Cardiac fibroblast (primary cell): ENCODE data around the gene DDX39A.
A peak's percentile ranks its signal among the peaks of the same experiment; 100 is the strongest.

Source experiments
- DNase-seq, 2 donors: peaks; one replicate each; pipeline versions ENCODE4 v3.0.0 to v3.0.0-alpha.2; 2010; ENCODE audit warnings: low read depth in 2 of 2
- H3K4me3 ChIP-seq, 2 donors: replicated peaks in 1 of 2; 1 replicate in 1 of 2; 2 replicates in 1 of 2; pipeline ENCODE4 v1.5.1; 2011; ENCODE audit warnings: low read depth in 2 of 2, low read length in 2 of 2, mild to moderate bottlenecking in 2 of 2, moderate library complexity in 1 of 2
- TF ChIP-seq, protein P1 (sequence below): IDR thresholded peaks from one replicate; pipeline ENCODE4 v1.5.1; 2011; ENCODE audit warnings: low read depth, mild to moderate bottlenecking, low read length, inconsistent platforms

Gene DDX39A

DNA sequence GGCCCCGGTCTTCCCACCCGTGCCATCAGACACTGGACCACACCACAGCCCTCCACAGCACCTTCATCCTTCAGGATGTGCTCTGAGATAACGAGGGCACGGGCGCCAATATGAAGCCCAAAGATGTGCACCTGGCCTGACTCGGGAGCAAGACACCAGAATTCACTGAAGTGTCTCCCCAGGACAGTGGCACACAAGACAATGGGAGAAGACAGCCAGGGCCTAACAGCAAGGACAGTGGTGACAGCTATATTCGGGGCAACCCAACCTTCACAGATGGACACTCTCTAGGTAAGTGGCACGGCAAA is 7.2 kb downstream of the DDX39A start:
- DNase-seq, result no peak
- H3K4me3 ChIP-seq, result no peak overlapping the region
- TF ChIP-seq, protein P1, sequence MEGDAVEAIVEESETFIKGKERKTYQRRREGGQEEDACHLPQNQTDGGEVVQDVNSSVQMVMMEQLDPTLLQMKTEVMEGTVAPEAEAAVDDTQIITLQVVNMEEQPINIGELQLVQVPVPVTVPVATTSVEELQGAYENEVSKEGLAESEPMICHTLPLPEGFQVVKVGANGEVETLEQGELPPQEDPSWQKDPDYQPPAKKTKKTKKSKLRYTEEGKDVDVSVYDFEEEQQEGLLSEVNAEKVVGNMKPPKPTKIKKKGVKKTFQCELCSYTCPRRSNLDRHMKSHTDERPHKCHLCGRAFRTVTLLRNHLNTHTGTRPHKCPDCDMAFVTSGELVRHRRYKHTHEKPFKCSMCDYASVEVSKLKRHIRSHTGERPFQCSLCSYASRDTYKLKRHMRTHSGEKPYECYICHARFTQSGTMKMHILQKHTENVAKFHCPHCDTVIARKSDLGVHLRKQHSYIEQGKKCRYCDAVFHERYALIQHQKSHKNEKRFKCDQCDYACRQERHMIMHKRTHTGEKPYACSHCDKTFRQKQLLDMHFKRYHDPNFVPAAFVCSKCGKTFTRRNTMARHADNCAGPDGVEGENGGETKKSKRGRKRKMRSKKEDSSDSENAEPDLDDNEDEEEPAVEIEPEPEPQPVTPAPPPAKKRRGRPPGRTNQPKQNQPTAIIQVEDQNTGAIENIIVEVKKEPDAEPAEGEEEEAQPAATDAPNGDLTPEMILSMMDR, result no peak

DNA sequence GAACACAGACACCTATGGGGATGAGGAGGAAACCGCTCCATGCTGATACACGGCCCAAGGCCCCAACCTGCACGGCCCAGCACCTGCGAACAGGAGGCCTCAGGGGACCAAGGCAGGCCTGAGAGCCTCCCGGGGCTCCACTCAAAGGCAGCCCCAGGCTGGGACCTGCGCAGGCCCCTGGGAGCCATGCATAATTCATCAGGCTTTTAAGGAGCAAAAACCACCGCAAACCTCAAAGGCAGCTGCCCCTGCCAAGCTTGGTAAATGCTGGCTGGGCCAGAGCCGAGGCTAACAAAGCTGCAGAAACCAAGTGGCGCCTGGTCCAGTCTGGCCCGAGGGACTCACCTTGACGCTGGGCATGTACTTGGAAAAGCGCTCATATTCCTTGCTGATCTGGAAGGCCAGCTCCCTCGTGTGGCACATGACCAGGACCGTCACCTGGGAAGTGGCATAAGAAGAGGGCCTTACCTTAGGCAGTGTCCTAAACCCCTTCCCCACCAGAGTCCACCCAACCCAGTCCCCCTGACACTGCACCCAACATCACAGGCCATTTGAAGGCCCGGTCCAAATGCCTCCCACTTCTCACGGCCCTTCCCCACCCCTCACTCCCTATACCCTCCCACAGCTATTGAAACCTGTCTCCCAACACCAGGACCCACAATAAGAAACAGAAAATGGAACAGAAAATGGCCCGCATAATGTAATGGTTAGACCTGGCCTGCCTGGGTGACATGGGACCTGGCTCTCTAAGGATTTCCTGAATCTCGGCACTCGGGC is 7.8 kb downstream of the DDX39A start:
- no peak overlapping the region for H3K4me3 ChIP-seq
- TF ChIP-seq, protein P1, result no peak
- DNase-seq, result no peak

DNA sequence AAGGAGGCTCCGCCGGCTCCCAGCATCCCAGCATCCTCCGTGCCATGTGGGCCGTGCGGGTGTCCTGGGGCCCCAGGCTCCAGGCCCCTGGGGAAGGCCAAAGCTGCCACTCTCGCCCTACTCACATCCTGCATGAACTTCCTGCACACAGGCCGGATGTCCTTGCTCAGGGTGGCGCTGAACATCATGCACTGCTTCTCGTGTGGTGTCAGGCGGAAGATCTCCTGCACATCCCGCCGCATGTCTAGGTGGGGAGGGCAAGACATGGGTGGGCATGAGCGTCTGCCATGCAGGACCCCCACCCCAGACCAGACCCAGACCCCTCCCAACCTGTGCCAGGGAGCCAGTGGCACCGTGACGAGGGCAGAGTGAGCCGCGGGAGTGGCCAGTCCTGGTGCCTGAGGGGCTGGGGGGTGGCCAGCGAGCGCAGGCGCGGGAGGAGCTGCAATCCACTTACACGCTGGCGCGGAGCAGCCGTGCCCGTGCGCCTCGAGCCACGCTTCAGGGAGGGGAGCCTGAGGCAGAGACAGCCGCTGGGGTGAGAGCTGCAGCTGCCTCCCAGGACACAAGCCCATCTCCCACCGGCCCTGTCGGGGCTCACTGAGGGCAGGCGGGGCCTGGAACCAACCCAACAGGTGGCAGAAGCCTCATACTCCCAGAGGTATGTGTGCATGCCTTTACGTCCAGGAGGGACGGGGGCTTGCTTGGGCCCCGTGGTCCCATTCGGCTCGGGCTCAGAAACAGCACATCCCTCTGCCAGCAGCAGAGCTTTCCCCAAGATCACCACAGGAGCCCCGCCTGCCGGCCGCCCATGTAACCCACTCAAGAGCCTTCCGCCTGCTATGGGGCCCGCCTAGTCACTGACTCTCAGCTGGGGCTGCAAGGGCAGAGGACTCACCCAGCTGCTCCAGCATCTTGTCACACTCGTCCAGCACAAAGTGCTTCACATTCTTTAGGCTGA is 8.8 kb downstream of the DDX39A start:
- no peak overlapping the region for H3K4me3 ChIP-seq
- no peak for DNase-seq
- TF ChIP-seq, protein P1, result no peak

DNA sequence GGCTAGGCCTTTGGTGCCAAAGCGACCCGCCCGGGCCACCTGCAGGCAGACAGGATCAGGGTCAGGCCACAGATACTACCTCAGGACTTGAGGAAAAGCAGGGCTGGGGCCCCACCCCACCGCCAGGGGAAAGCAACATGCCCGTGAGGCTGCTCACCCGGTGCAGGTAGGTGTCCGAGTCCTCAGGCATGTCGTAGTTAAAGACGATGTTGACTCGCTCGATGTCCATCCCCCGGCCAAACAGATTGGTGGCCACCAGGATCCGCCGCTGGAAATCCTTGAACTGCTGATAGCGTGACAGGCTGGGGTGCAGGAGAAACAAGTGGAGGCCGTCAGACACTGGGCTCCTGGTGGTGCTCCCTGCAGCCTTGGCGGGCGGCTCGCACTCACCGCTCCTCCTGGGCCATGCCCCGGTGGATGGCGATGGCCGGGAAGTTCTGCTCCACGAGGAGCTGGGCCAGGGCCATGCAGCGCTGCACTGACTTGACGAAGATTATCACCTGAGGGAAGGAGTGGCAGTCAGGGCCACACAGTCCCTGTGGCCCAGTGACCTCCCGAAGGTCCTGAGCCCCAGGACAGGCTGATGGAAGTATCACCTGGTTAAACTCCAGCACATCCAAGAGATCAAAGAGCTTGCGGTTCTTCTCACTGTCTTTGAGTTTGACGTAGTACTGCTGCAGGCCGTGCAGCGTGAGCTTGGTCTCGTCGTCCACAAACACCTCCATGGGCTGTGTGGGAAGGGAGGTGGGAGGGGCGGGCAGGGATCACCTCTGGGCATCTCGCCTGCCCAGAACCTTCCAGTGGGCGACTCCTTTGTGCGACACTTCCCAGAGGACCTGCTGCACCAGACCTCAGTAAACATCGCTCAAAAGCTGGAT is 9.8 kb downstream of the DDX39A start:
- H3K4me3 ChIP-seq, result no peak overlapping the region
- DNase-seq, result no peak
- TF ChIP-seq, protein P1, result no peak

DNA sequence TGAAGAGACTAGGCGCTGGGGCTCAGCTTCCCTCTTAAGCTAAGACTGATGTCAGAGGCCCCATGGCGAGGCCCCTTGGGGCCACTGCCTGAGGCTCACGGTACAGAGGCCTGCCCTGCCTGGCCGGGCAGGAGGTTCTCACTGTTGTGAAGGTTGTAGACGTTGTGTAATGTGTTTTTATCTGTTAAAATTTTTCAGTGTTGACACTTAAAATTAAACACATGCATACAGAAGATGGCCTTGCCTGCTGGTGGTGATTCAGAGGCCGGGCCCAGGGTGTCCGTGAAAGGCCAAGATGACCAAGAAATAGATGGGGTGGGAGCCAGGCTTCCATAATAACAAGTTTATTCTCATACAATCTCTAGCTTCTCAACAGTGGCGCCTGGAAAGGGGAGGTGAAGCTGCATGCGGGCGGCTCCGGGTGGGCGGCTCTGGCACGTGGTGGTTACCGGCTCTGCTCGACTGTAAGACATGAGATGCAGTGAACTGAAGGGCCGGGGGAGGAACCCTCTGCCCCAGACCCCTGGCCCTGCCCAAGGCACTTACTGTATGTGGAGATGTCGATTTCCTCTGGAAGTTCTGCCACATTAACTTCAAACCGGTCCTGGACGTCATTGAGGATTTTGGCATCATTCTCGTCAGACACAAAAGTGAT is 10.5 kb downstream of the DDX39A start:
- H3K4me3 ChIP-seq, result no peak overlapping the region
- TF ChIP-seq, protein P1, result no peak
- peak in 1 of 2 donors; percentile 54 for DNase-seq
